Right ventricle myocardium superior (tissue), 1 donor: ENCODE results near the gene PRDM2. TPM values are rescaled to one million over a fixed set of nuclear protein-coding genes. Genes with fewer than 3 reads are reported as not detected.
"Not testable (repeated sequence)": the region's sequence is repeated elsewhere in the genome, so short reads cannot be mapped to it uniquely, and the experiment has no call there.

Experiments
- ATAC-seq: fragments of 200-7000 bp; cut with Tn5 transposase; one replicate; pipeline ENCODE4 v1.9.1; 2020; ENCODE audit warnings: mild to moderate bottlenecking; ENCODE audit not compliant: poor library complexity
- DNase-seq: peaks from one replicate; pipeline ENCODE4 v3.0.0-alpha.2; 2020
- intact Hi-C: fragments of 100-400 bp; cut with DNase I; formaldehyde crosslinking; loops from one replicate; pipeline ENCODE4 v1.11.2; 2022
- total RNA-seq: library from RNA; stranded (reverse); fragmentation: NEBNext Ultra II Directional; extraction: Animal tissue kit (Norgen Biotek cat#: 25700); gene quantifications from one replicate; pipeline ENCODE4 v1.2.1, GENCODE V29; 2021
- donor health status: DM: no; HTN: yes; CAD: no; lungs with severe emphysema.

Gene PRDM2
- total RNA-seq, 1 donor from 2014 or later = 32.9 TPM

- no peak for ATAC-seq
- intact Hi-C loops = no loop called here
- DNase-seq = no peak
These were observed 4.9 kb upstream of the PRDM2 start for GRCh38 chr1:13694886-13695684.

GRCh38 chr1:13697738-13698137 lies 2.2 kb upstream of the PRDM2 start:
- intact Hi-C loops = no loop called here
- ATAC-seq = no peak
- DNase-seq = no peak

GRCh38 chr1:13699510-13699909 lies 478 bp upstream of the PRDM2 start:
- intact Hi-C loops = no loop called here
- DNase-seq (peak; percentile 42), ATAC-seq (peak; percentile 25)

GRCh38 chr1:13700521-13701270 lies 708 bp downstream of the PRDM2 start:
- intact Hi-C loops = no loop called here
- ATAC-seq (peak; percentile 73), DNase-seq (peak; percentile 68)

- DNase-seq (no peak), ATAC-seq (no peak)
- intact Hi-C loops = no loop called here
These were observed 1.3 kb downstream of the PRDM2 start for GRCh38 chr1:13701271-13701640.

GRCh38 chr1:13702425-13703127 lies 2.6 kb downstream of the PRDM2 start:
- ATAC-seq (no peak), DNase-seq (no peak)
- intact Hi-C loops = no loop called here

- DNase-seq = no peak
- intact Hi-C loops = no loop called here
- ATAC-seq = no peak
These were observed 3.1 kb downstream of the PRDM2 start for GRCh38 chr1:13703128-13703513.

GRCh38 chr1:13703558-13704490 lies 3.8 kb downstream of the PRDM2 start:
- no peak for DNase-seq
- intact Hi-C loops = no loop called here
- ATAC-seq = no peak

- intact Hi-C loops = no loop called here
- DNase-seq (no peak), ATAC-seq (peak; percentile 27)
These were observed 6.1 kb downstream of the PRDM2 start for GRCh38 chr1:13706046-13706445.

- no peak for DNase-seq
- no peak for ATAC-seq
- intact Hi-C loops = no loop called here
These were observed 7.2 kb downstream of the PRDM2 start for GRCh38 chr1:13707164-13707563.

- no peak for DNase-seq
- intact Hi-C loops = no loop called here
- no peak for ATAC-seq
These were observed 8.5 kb downstream of the PRDM2 start for GRCh38 chr1:13708380-13708982.

GRCh38 chr1:13710086-13710485 lies 10.1 kb downstream of the PRDM2 start:
- DNase-seq (no peak), ATAC-seq (no peak)
- intact Hi-C loops = no loop called here

GRCh38 chr1:13714851-13715250 lies 14.9 kb downstream of the PRDM2 start:
- DNase-seq (no peak), ATAC-seq (no peak)
- intact Hi-C loops = no loop called here

GRCh38 chr1:13715616-13716287 lies 15.8 kb downstream of the PRDM2 start:
- DNase-seq, intact Hi-C loops, ATAC-seq: not testable (repeated sequence)

GRCh38 chr1:13722808-13723360 lies 22.9 kb downstream of the PRDM2 start:
- ATAC-seq = no peak
- intact Hi-C loops = no loop called here
- no peak for DNase-seq

- ATAC-seq = peak; percentile 56
- intact Hi-C loops = no loop called here
- no peak for DNase-seq
These were observed 23.8 kb downstream of the PRDM2 start for GRCh38 chr1:13723810-13724209.

GRCh38 chr1:13725714-13726175 lies 25.8 kb downstream of the PRDM2 start:
- intact Hi-C loops = no loop called here

More at GRCh38 chr1:13725714-13726175, 25.8 kb downstream of the PRDM2 start:
- DNase-seq (no peak), ATAC-seq (peak; percentile 20)
